Ascending aorta (tissue), 2 donors: ENCODE measurements around the gene SF3B2. TPM values are rescaled to one million over a fixed set of nuclear protein-coding genes. Genes with fewer than 3 reads are reported as not detected.

Source experiments
- DNase-seq, 2 donors: peaks; one replicate each; pipeline ENCODE4 v3.0.0-alpha.2; 2019; ENCODE audit warnings: low spot score in 2 of 2
- H3K27ac ChIP-seq, 2 donors: fragments of 200-600 bp; sonication (generic); one replicate each; pipeline ENCODE4 v1.5.1; 2016 to 2017; ENCODE audit warnings: mild to moderate bottlenecking in 1 of 2
- H3K27me3 ChIP-seq: fragments of 200-600 bp; sonication (generic); one replicate; pipeline ENCODE4 v1.5.1; 2017
- H3K36me3 ChIP-seq, 2 donors: fragments of 200-600 bp; sonication (generic); one replicate each; pipeline ENCODE4 v1.5.1; 2016
- H3K4me1 ChIP-seq, 2 donors: fragments of 200-600 bp; sonication (generic); one replicate each; pipeline ENCODE4 v1.5.1; 2016 to 2017; ENCODE audit warnings: mild to moderate bottlenecking in 1 of 2
- H3K4me3 ChIP-seq, 2 donors: fragments of 200-600 bp; sonication (generic); one replicate each; pipeline ENCODE4 v1.5.1; 2016 to 2017; ENCODE audit warnings: mild to moderate bottlenecking in 1 of 2
- H3K9me3 ChIP-seq, 2 donors: fragments of 200-600 bp; sonication (generic); one replicate each; pipeline ENCODE4 v1.5.1; 2016
- intact Hi-C: fragments of 100-400 bp; cut with DNase I; formaldehyde crosslinking; loops from one replicate; pipeline ENCODE4 v1.15.1; 2023
- total RNA-seq: library from RNA; depleted of rRNA; stranded (reverse); fragments of >200 nt; gene quantifications from one replicate; pipeline ENCODE4 v1.1.0, GENCODE V29; 2016
- TF ChIP-seq, protein P1 (sequence below), 3 experiments: fragments of 200-600 bp in 2 of 3; fragments of 450-650 bp in 1 of 3; sonication (generic) in 2 of 3; IDR thresholded peaks; one replicate each; pipeline ENCODE4 v1.5.1; 2016 to 2019; ENCODE audit warnings: antibody characterized with exemption in 3 of 3, mild to moderate bottlenecking in 1 of 3, moderate library complexity in 1 of 3

SF3B2 gene
- total RNA-seq, 1 donor from 2014 or later = 128 TPM

DNA sequence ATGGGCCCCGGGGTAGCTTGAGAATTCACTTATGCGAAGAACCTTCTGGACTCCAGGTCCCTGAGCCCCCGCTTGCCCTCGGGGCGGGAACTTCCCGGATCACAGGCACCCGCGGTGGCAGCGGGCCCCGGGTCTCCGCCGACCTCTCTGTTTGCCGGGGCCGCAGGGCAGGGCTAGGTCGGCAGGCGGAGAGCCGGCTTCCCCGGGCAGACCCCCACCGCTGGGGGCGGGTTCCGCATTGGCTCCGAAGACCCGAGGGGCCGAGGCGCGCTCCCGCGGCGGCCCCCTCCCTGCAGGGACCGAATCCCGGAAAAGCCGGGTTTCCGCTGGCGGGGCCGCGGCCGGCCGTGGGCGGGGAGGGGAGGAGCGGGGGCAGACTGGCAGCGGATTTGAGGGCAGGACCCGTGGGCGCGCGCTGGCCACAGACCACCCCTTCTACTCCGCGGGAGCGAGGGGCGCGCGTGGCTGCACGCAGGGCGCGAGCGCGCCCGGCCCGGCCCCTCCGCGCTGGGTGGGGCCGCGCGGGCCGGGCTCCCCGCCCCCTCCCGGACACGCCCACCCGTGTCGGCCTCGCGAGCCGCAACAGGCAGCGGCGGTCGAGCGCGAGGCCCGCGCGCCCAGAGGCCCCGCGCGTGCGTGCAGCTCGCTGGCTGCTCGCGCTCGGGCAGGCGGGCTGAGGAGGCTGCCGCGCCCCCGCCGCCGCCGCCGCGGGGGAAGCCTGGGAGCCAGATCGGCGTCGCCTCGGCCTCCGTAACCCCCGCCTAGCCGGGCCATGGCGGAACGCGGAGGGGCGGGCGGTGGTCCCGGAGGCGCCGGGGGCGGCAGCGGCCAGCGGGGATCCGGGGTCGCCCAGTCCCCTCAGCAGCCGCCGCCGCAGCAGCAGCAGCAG is 17.8 kb downstream of the SF3B2 start, which contains the start of gene PACS1:
Gene PACS1 (plus strand): TSS at position 558 of the 889 bp plus-strand sequence. CDS start 215 bp downstream, at position 773.
- Histone ChIP-seq H3K9me3 (no peaks in the 10 kb centered on the region), H3K36me3 (peaks cover 31% of the 10 kb centered on the region in 2 donors), H3K4me1 (peaks cover 4 to 22% of the 10 kb centered on the region in 2 donors), H3K27ac (peak within 1 kb of the TSS; percentile 97), H3K27me3 (no peaks in the 10 kb centered on the region), H3K4me3 (peak within 1 kb of the TSS; percentile 91 to 97)
- intact Hi-C loops = loop anchor here (2.0 to 5.0 kb wide), 3 partner anchors 67 to 197 kb away; partner anchors contain the start of genes FIBP and RAB1B
- TF ChIP-seq, protein P1, sequence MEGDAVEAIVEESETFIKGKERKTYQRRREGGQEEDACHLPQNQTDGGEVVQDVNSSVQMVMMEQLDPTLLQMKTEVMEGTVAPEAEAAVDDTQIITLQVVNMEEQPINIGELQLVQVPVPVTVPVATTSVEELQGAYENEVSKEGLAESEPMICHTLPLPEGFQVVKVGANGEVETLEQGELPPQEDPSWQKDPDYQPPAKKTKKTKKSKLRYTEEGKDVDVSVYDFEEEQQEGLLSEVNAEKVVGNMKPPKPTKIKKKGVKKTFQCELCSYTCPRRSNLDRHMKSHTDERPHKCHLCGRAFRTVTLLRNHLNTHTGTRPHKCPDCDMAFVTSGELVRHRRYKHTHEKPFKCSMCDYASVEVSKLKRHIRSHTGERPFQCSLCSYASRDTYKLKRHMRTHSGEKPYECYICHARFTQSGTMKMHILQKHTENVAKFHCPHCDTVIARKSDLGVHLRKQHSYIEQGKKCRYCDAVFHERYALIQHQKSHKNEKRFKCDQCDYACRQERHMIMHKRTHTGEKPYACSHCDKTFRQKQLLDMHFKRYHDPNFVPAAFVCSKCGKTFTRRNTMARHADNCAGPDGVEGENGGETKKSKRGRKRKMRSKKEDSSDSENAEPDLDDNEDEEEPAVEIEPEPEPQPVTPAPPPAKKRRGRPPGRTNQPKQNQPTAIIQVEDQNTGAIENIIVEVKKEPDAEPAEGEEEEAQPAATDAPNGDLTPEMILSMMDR (IDR thresholded peaks at IDR 0.05) = peak in 1 of 3 experiments; percentile 51
- peak in 1 of 2 donors; percentile 87 for DNase-seq

DNA sequence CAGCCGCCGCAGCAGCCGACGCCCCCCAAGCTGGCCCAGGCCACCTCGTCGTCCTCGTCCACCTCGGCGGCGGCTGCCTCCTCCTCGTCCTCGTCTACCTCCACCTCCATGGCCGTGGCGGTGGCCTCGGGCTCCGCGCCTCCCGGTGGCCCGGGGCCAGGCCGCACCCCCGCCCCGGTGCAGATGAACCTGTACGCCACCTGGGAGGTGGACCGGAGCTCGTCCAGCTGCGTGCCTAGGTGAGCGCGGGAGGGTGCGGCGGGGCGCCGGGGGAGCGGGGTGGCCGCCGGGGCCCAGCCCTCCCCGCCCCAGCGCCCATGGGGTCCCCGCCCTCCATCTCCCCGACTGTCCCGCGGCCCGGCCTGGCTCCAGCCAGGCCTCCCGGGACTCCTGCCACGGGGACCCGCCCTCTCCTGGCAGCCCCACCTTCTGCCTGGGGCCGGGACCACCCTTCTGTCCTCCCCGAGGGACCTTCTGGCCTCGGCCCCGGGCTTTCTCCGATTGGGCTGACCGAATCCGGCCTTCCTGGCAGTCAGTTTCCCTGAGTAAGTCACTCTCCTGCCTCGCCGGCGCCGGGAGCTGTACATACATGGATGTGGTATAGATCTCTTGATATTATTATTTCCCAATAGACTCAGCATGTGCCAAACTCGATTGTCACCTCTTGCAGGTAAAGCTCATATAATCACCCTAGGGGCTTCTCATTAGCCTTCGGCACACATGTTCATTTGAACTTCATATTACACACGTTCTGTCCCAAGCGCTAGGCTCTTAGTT is 18.6 kb downstream of the SF3B2 start:
- peaks cover 4 to 22% of the 10 kb centered on the region in 2 donors for H3K4me1 ChIP-seq
- peaks cover 23 to 27% of the 10 kb centered on the region in 2 donors for H3K36me3 ChIP-seq
- H3K4me3 ChIP-seq = peak overlapping the region; percentile 91 to 97
- DNase-seq = peak in 1 of 2 donors; percentile 86
- H3K27ac ChIP-seq = peak overlapping the region; percentile 77 to 97
- TF ChIP-seq, protein P1 (IDR thresholded peaks at IDR 0.05) = no peak
- intact Hi-C loops = loop anchor here (2.0 to 5.0 kb wide), 2 partner anchors 66 to 197 kb away; partner anchors contain the start of gene RAB1B
- H3K9me3 ChIP-seq = no peaks in the 10 kb centered on the region
- H3K27me3 ChIP-seq = no peaks in the 10 kb centered on the region

DNA sequence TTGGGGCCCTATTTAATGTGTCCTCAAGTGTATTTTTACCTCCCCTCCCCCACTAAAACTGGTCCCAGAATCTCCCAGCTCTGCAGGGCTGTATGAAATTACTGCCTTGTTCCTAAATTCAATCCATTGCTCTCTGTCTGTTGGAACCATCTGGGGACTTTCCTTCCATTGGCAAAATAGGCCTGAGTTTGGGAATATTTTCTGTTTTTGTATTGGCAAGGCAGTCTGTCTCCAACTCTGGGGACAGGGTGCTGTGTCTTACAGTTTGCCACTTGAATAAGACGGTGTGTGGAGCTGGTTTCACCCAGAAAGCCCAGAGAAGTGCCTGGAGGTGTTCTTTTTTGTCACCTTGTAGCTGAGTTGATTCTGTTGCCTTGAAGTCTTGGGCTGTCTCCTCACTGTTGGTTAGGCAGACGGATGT is 19.2 kb downstream of the SF3B2 start:
- Histone ChIP-seq H3K36me3 (peaks cover 19 to 22% of the 10 kb centered on the region in 2 donors), H3K9me3 (no peaks in the 10 kb centered on the region), H3K27ac (peak overlapping the region; percentile 77 to 97), H3K27me3 (no peaks in the 10 kb centered on the region), H3K4me1 (peaks cover 4 to 24% of the 10 kb centered on the region in 2 donors), H3K4me3 (peak overlapping the region; percentile 91 to 97)
- TF ChIP-seq, protein P1 (IDR thresholded peaks at IDR 0.05) = no peak
- DNase-seq = no peak
- intact Hi-C loops = loop anchor here (2.0 to 5.0 kb wide), 2 partner anchors 65 to 196 kb away; partner anchors contain the start of gene RAB1B

DNA sequence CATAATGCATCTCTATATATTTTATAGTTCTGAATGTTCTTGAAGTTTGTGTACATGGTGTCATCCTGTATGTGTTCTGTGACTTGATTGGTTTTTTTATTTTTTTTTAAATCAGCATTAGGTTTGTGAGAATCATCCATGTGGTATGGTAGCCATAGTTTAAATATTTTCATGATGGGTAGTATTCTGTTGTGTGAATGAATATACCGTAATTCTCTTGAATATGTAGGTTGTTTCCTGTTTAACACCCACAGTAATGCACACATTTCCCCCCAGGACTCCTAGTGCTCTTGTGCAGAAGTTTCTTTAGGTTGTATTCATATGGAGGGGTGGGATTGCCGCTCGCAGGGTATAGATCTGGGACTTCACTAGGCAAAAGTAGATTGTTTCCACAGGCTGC is 19.9 kb downstream of the SF3B2 start:
- intact Hi-C loops = loop anchor here (5.0 kb wide), 1 partner anchor 195 kb away; the partner anchor contains the start of gene RAB1B
- Histone ChIP-seq H3K9me3 (no peaks in the 10 kb centered on the region), H3K27me3 (no peaks in the 10 kb centered on the region), H3K4me3 (peak overlapping the region in 1 of 2 donors; percentile 91), H3K36me3 (peaks cover 12 to 16% of the 10 kb centered on the region in 2 donors), H3K4me1 (peaks cover 4 to 31% of the 10 kb centered on the region in 2 donors), H3K27ac (peak overlapping the region in 1 of 2 donors; percentile 77)
- TF ChIP-seq, protein P1 (IDR thresholded peaks at IDR 0.05) = no peak
- no peak for DNase-seq

DNA sequence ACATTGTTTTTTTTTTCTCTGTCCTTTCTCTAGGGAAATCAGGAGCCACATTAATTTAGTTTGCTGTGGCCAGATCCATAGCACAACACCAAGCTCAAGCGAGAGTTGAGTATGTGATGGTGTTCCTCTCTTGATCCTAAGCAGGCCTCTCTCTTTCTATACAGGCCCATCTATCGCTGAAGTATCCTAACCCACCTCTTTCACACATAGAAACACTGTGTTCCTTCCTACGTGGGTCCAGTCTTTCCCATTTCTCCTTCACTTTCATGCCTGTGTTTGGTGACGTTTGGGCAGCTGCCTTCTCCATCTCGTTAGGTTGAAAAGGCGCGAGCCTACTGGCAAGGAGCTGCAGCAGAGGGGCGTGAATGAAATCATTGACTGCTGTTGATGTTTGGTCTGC is 20.4 kb downstream of the SF3B2 start:
- no peaks in the 10 kb centered on the region for H3K9me3 ChIP-seq
- H3K36me3 ChIP-seq = peaks cover 7 to 12% of the 10 kb centered on the region in 2 donors
- H3K4me1 ChIP-seq = peaks cover 4 to 33% of the 10 kb centered on the region in 2 donors
- H3K4me3 ChIP-seq = no peak overlapping the region
- intact Hi-C loops = loop anchor here (5.0 kb wide), 1 partner anchor 195 kb away; the partner anchor contains the start of gene RAB1B
- TF ChIP-seq, protein P1 (IDR thresholded peaks at IDR 0.05) = no peak
- no peak overlapping the region for H3K27ac ChIP-seq
- no peaks in the 10 kb centered on the region for H3K27me3 ChIP-seq
- DNase-seq = no peak
